ENCODE data around the gene EFCAB12.

DNA sequence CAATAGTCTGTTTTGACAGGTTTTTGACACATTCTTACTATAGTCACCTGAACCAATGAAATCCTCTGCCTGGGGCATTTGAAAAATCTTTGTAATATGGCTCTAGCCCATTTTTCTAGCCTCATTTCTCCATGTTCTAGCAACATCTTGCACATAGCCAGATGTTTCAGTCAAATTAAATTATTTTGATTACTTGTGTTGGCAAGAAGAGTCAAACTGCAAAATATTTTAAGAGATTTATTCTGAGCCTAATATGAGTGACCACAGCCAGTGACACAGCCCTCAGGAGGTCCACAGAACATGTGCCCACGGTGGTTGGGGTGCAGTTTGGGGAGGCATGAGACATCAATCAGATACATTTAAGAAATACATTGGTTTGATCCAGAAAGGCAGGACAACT lies 18.5 kb upstream of the EFCAB12 start:
- TF ChIP-seq BHLHE40 (IDR thresholded peaks at IDR 0.05; ENCODE audit: low read length), result no peak
- TF ChIP-seq, protein P1, sequence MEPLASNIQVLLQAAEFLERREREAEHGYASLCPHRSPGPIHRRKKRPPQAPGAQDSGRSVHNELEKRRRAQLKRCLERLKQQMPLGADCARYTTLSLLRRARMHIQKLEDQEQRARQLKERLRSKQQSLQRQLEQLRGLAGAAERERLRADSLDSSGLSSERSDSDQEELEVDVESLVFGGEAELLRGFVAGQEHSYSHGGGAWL (CRISPR knock-in tag; IDR thresholded peaks at IDR 0.05), result no peak
- TF ChIP-seq, protein P2, sequence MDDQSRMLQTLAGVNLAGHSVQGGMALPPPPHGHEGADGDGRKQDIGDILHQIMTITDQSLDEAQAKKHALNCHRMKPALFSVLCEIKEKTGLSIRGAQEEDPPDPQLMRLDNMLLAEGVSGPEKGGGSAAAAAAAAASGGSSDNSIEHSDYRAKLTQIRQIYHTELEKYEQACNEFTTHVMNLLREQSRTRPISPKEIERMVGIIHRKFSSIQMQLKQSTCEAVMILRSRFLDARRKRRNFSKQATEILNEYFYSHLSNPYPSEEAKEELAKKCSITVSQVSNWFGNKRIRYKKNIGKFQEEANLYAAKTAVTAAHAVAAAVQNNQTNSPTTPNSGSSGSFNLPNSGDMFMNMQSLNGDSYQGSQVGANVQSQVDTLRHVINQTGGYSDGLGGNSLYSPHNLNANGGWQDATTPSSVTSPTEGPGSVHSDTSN (CRISPR knock-in tag; IDR thresholded peaks at IDR 0.05; ENCODE audit: borderline replicate concordance), result no peak
- TF ChIP-seq, protein P3, sequence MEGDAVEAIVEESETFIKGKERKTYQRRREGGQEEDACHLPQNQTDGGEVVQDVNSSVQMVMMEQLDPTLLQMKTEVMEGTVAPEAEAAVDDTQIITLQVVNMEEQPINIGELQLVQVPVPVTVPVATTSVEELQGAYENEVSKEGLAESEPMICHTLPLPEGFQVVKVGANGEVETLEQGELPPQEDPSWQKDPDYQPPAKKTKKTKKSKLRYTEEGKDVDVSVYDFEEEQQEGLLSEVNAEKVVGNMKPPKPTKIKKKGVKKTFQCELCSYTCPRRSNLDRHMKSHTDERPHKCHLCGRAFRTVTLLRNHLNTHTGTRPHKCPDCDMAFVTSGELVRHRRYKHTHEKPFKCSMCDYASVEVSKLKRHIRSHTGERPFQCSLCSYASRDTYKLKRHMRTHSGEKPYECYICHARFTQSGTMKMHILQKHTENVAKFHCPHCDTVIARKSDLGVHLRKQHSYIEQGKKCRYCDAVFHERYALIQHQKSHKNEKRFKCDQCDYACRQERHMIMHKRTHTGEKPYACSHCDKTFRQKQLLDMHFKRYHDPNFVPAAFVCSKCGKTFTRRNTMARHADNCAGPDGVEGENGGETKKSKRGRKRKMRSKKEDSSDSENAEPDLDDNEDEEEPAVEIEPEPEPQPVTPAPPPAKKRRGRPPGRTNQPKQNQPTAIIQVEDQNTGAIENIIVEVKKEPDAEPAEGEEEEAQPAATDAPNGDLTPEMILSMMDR (CRISPR knock-in tag; IDR thresholded peaks at IDR 0.05), result no peak
- TF ChIP-seq, protein P4, sequence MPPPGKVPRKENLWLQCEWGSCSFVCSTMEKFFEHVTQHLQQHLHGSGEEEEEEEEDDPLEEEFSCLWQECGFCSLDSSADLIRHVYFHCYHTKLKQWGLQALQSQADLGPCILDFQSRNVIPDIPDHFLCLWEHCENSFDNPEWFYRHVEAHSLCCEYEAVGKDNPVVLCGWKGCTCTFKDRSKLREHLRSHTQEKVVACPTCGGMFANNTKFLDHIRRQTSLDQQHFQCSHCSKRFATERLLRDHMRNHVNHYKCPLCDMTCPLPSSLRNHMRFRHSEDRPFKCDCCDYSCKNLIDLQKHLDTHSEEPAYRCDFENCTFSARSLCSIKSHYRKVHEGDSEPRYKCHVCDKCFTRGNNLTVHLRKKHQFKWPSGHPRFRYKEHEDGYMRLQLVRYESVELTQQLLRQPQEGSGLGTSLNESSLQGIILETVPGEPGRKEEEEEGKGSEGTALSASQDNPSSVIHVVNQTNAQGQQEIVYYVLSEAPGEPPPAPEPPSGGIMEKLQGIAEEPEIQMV (CRISPR knock-in tag; IDR thresholded peaks at IDR 0.05; ENCODE audit: low read depth), result no peak
- TF ChIP-seq FOXK2 (IDR thresholded peaks at IDR 0.05), result no peak
- TF ChIP-seq, protein P5, sequence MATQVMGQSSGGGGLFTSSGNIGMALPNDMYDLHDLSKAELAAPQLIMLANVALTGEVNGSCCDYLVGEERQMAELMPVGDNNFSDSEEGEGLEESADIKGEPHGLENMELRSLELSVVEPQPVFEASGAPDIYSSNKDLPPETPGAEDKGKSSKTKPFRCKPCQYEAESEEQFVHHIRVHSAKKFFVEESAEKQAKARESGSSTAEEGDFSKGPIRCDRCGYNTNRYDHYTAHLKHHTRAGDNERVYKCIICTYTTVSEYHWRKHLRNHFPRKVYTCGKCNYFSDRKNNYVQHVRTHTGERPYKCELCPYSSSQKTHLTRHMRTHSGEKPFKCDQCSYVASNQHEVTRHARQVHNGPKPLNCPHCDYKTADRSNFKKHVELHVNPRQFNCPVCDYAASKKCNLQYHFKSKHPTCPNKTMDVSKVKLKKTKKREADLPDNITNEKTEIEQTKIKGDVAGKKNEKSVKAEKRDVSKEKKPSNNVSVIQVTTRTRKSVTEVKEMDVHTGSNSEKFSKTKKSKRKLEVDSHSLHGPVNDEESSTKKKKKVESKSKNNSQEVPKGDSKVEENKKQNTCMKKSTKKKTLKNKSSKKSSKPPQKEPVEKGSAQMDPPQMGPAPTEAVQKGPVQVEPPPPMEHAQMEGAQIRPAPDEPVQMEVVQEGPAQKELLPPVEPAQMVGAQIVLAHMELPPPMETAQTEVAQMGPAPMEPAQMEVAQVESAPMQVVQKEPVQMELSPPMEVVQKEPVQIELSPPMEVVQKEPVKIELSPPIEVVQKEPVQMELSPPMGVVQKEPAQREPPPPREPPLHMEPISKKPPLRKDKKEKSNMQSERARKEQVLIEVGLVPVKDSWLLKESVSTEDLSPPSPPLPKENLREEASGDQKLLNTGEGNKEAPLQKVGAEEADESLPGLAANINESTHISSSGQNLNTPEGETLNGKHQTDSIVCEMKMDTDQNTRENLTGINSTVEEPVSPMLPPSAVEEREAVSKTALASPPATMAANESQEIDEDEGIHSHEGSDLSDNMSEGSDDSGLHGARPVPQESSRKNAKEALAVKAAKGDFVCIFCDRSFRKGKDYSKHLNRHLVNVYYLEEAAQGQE (IDR thresholded peaks at IDR 0.05; ENCODE audit: borderline replicate concordance in 1 of 2, low read depth in 1 of 2, low read length in 2 of 2), result no peak
- no peak for TF ChIP-seq TBL1XR1 (IDR thresholded peaks at IDR 0.05; ENCODE audit: borderline replicate concordance, low read length, partially characterized antibody)
- no peak for TF ChIP-seq EZH2 (conservative IDR thresholded peaks at IDR 0.05; ENCODE audit: low read depth, low read length)
- TF ChIP-seq MYC (CRISPR knock-in tag; IDR thresholded peaks at IDR 0.05; ENCODE audit: borderline replicate concordance), result no peak

All from HepG2 (cell line).